ENCODE data around the gene CSPG4. TPM values are rescaled to one million over a fixed set of nuclear protein-coding genes. Genes with fewer than 3 reads are reported as not detected.
A peak's percentile ranks its signal among the peaks of the same experiment; 100 is the strongest.

CSPG4 gene
- total and polyA plus RNA-seq, 8 donors: 0.35 to 3.1 (median 1.0) TPM

- no peaks in the 10 kb centered on the region for H3K36me3 ChIP-seq
- intact Hi-C loops (cut with DNase I): no loop called here
- no peak for FAIRE-seq
- no peak for TF ChIP-seq CTCF (IDR thresholded peaks at IDR 0.05)
- peaks cover 9 to 14% (median 9%) of the 10 kb centered on the region in 3 donors for H3K4me1 ChIP-seq
- DNase-seq: peak in 1 of 6 donors; percentile 72
- H3K27ac ChIP-seq: peak overlapping the region in 1 of 4 donors; percentile 63
- no peak overlapping the region for H3K4me3 ChIP-seq
- no peaks in the 10 kb centered on the region for H3K27me3 ChIP-seq
- WGBS, 2 donors: 90% methylated on average over 10 of the region's 10 CpGs
- no peaks in the 10 kb centered on the region for H3K9me3 ChIP-seq
- ATAC-seq: peak in 3 of 4 donors; percentile 8 to 29 (median 11)
Measured at GRCh38 chr15:75673426-75674235, 39.0 kb downstream of the CSPG4 start.

GRCh38 chr15:75672646-75673425 lies 39.8 kb downstream of the CSPG4 start:
- WGBS, 2 donors: 38 to 42% methylated on average over 14 of the region's 14 CpGs
- Histone ChIP-seq H3K27ac (peak overlapping the region in 1 of 4 donors; percentile 63), H3K9me3 (no peaks in the 10 kb centered on the region), H3K27me3 (no peaks in the 10 kb centered on the region), H3K4me1 (peaks cover 9 to 14% (median 10%) of the 10 kb centered on the region in 3 donors), H3K4me3 (no peak overlapping the region), H3K36me3 (no peaks in the 10 kb centered on the region)
- FAIRE-seq: no peak
- peak in 2 of 6 donors; percentile 62 to 78 for DNase-seq
- intact Hi-C loops (cut with DNase I): no loop called here
- TF ChIP-seq CTCF (IDR thresholded peaks at IDR 0.05): no peak
- ATAC-seq: peak; percentile 21 to 72 (median 49)

- ATAC-seq (no peak), FAIRE-seq (no peak), DNase-seq (no peak)
- H3K9me3 ChIP-seq: no peaks in the 10 kb centered on the region
- no peaks in the 10 kb centered on the region for H3K27me3 ChIP-seq
- no peak for TF ChIP-seq CTCF (IDR thresholded peaks at IDR 0.05)
- peaks cover 9 to 14% (median 10%) of the 10 kb centered on the region in 3 donors for H3K4me1 ChIP-seq
- H3K4me3 ChIP-seq: no peak overlapping the region
- intact Hi-C loops (cut with DNase I): no loop called here
- H3K36me3 ChIP-seq: no peaks in the 10 kb centered on the region
- 71 to 73% methylated on average over 11 of the region's 11 CpGs for WGBS, 2 donors
- H3K27ac ChIP-seq: peak overlapping the region in 2 of 4 donors; percentile 3 to 63
Measured at GRCh38 chr15:75671730-75672602, 40.7 kb downstream of the CSPG4 start.

- peaks cover 9 to 17% (median 10%) of the 10 kb centered on the region in 3 donors for H3K4me1 ChIP-seq
- H3K27me3 ChIP-seq: no peaks in the 10 kb centered on the region
- ATAC-seq: no peak
- FAIRE-seq: no peak
- no peaks in the 10 kb centered on the region for H3K9me3 ChIP-seq
- no peaks in the 10 kb centered on the region for H3K36me3 ChIP-seq
- no peak for TF ChIP-seq CTCF (IDR thresholded peaks at IDR 0.05)
- DNase-seq: peak in 1 of 6 donors; percentile 35
- 85 to 86% methylated on average over 6 of the region's 6 CpGs for WGBS, 2 donors
- intact Hi-C loops (cut with DNase I): no loop called here
- H3K4me3 ChIP-seq: no peak overlapping the region
- no peak overlapping the region for H3K27ac ChIP-seq
Measured at GRCh38 chr15:75669879-75670212, 42.8 kb downstream of the CSPG4 start.
